Measurements from ENCODE around the gene SLC44A1.
"Not testable (repeated sequence)": the region's sequence is repeated elsewhere in the genome, so short reads cannot be mapped to it uniquely, and the experiment has no call there.

The SLC44A1 gene

GRCh38 chr9:105242062-105242461, 2.4 kb upstream of the SLC44A1 start:
- DNase-seq (ENCODE audit: low read depth in 1 of 2, low spot score in 1 of 2) = no peak

- no peak for DNase-seq (ENCODE audit: low read depth in 1 of 2, low spot score in 1 of 2)
Observed at GRCh38 chr9:105242557-105242956, 1.9 kb upstream of the SLC44A1 start.

- DNase-seq (ENCODE audit: low read depth in 1 of 2, low spot score in 1 of 2) = no peak
Observed at GRCh38 chr9:105243015-105243686, 1.3 kb upstream of the SLC44A1 start.

- DNase-seq (ENCODE audit: low read depth in 1 of 2, low spot score in 1 of 2) = no peak
Observed at GRCh38 chr9:105244734-105245028, 230 bp downstream of the SLC44A1 start.

GRCh38 chr9:105245029-105245890, 809 bp downstream of the SLC44A1 start:
- peak; percentile 4 to 10 for DNase-seq (ENCODE audit: low read depth in 1 of 2, low spot score in 1 of 2)

- DNase-seq (ENCODE audit: low read depth in 1 of 2, low spot score in 1 of 2) = no peak
Observed at GRCh38 chr9:105245891-105246161, 1.4 kb downstream of the SLC44A1 start.

GRCh38 chr9:105246656-105247173, 2.3 kb downstream of the SLC44A1 start:
- DNase-seq (ENCODE audit: low read depth in 1 of 2, low spot score in 1 of 2) = no peak

GRCh38 chr9:105248691-105249090, 4.2 kb downstream of the SLC44A1 start:
- no peak for DNase-seq (ENCODE audit: low read depth in 1 of 2, low spot score in 1 of 2)

- DNase-seq (ENCODE audit: low read depth in 1 of 2, low spot score in 1 of 2) = no peak
Observed at GRCh38 chr9:105251133-105251532, 6.7 kb downstream of the SLC44A1 start.

- DNase-seq (ENCODE audit: low read depth in 1 of 2, low spot score in 1 of 2) = no peak
Observed at GRCh38 chr9:105251733-105252404, 7.4 kb downstream of the SLC44A1 start.

- DNase-seq (ENCODE audit: low read depth in 1 of 2, low spot score in 1 of 2) = no peak
Observed at GRCh38 chr9:105252405-105252756, 7.9 kb downstream of the SLC44A1 start.

GRCh38 chr9:105254226-105254625, 9.8 kb downstream of the SLC44A1 start:
- DNase-seq (ENCODE audit: low read depth in 1 of 2, low spot score in 1 of 2) = no peak

- no peak for DNase-seq (ENCODE audit: low read depth in 1 of 2, low spot score in 1 of 2)
Observed at GRCh38 chr9:105255421-105255820, 11.0 kb downstream of the SLC44A1 start.

GRCh38 chr9:105256569-105256968, 12.1 kb downstream of the SLC44A1 start:
- DNase-seq (ENCODE audit: low read depth in 1 of 2, low spot score in 1 of 2) = not testable (repeated sequence)

- no peak for DNase-seq (ENCODE audit: low read depth in 1 of 2, low spot score in 1 of 2)
Observed at GRCh38 chr9:105257809-105258208, 13.4 kb downstream of the SLC44A1 start.

- DNase-seq (ENCODE audit: low read depth in 1 of 2, low spot score in 1 of 2) = no peak
Observed at GRCh38 chr9:105258225-105258737, 13.8 kb downstream of the SLC44A1 start.

- no peak for DNase-seq (ENCODE audit: low read depth in 1 of 2, low spot score in 1 of 2)
Observed at GRCh38 chr9:105259274-105259673, 14.8 kb downstream of the SLC44A1 start.

- DNase-seq (ENCODE audit: low read depth in 1 of 2, low spot score in 1 of 2) = no peak
Observed at GRCh38 chr9:105259731-105260612, 15.5 kb downstream of the SLC44A1 start.

- DNase-seq (ENCODE audit: low read depth in 1 of 2, low spot score in 1 of 2) = no peak
Observed at GRCh38 chr9:105262497-105262896, 18.0 kb downstream of the SLC44A1 start.

GRCh38 chr9:105264380-105264779, 19.9 kb downstream of the SLC44A1 start:
- DNase-seq (ENCODE audit: low read depth in 1 of 2, low spot score in 1 of 2) = no peak

- not testable (repeated sequence) for DNase-seq (ENCODE audit: low read depth in 1 of 2, low spot score in 1 of 2)
Observed at GRCh38 chr9:105268254-105268653, 23.8 kb downstream of the SLC44A1 start.
